GM12874 (cell line): ENCODE data around the gene MFRP.

Experiments
- TF ChIP-seq, protein P1 (sequence below): IDR thresholded peaks from 2 replicates; pipeline ENCODE4 v1.5.1; 2011; ENCODE audit warnings: low read depth, mild to moderate bottlenecking, control low read depth, low read length, moderate library complexity; ENCODE audit not compliant: insufficient read depth

The MFRP gene

DNA sequence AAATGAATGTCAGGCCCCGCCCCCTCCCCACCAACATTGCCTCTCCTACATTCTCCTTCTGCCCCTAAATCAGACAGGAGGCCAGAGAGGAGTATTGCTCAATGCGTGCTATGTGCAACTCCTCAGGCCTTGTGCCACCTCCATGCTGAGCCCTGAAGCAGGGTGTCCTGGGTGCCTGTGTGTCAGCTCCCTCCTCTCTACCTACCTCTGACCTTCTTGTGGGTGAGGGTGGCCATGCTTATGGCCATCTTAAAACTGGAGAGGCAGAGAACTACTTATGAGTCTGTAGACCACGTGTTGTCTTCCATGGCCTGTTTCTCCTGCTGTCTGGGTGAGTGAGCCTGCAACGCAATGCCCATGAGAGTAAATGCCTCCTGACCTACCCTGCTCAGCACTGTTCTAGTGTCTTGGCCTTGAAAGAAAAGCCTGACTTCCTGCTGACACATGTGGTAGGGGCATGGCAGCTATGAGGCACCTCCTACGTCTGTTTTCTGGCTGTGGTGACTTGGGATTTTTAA is 40.1 kb downstream of the MFRP start:
- TF ChIP-seq, protein P1, sequence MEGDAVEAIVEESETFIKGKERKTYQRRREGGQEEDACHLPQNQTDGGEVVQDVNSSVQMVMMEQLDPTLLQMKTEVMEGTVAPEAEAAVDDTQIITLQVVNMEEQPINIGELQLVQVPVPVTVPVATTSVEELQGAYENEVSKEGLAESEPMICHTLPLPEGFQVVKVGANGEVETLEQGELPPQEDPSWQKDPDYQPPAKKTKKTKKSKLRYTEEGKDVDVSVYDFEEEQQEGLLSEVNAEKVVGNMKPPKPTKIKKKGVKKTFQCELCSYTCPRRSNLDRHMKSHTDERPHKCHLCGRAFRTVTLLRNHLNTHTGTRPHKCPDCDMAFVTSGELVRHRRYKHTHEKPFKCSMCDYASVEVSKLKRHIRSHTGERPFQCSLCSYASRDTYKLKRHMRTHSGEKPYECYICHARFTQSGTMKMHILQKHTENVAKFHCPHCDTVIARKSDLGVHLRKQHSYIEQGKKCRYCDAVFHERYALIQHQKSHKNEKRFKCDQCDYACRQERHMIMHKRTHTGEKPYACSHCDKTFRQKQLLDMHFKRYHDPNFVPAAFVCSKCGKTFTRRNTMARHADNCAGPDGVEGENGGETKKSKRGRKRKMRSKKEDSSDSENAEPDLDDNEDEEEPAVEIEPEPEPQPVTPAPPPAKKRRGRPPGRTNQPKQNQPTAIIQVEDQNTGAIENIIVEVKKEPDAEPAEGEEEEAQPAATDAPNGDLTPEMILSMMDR, result no peak

DNA sequence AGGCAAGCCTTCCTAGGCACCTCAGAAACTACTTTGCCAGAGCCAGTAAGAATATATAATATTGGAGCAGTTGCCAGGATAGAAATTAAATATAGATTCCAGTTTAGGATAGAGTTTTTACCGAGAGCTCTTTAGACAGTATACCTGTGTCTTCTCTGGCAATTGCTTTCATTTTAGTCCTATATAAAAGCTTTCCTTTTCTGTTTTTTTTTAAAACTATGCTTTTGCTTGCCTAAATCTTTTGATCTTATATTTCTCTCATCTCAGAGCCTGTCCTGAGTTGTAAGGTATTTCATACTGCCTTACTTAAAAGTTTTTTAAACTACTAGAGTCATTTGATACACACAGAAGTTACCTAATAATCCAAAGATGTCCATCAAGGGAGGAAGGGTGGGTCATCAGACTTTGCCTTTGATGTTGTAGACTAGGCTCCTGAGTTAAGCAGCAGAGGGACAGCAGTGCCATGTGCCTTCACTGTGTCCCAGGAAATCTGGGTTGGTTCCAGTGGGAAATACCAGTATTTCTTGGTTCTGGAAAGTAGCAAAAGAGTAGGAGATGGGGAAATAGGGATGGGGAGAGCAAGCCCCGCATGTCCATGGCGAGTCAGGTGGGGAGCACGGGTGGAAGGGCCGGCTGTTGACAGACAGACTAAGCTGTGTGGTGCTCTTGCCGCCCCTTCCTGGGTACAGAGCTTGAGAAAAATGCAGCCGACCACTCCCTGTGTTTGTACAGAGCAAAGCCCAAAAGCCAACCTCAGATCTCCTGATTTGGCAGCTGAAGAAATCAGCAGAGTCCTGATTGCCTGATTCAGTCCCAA is 40.7 kb downstream of the MFRP start:
- TF ChIP-seq, protein P1, result no peak

DNA sequence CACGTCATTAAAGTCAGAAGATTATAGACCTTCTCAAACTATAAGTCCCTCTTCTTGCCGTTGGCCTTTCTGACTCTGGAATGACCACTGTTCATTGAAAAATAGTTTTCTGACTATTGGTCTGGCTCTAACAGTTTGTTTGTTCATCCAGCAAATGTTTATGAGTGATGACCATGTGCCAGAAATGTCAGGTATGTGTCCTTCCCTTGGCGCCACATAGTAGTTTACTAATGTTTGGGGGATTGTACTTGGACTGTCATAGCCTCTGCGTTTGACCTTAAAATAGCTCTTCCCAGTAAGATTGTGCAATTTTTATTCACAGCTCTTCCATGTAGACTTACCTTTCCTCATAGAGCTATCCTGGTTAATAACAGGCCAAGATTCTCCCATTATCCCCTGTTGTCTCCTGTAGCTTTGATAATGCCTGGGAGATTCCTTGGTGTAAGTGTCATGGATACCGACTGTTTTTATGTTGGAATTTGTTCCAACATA is 43.2 kb downstream of the MFRP start:
- TF ChIP-seq, protein P1, result no peak

DNA sequence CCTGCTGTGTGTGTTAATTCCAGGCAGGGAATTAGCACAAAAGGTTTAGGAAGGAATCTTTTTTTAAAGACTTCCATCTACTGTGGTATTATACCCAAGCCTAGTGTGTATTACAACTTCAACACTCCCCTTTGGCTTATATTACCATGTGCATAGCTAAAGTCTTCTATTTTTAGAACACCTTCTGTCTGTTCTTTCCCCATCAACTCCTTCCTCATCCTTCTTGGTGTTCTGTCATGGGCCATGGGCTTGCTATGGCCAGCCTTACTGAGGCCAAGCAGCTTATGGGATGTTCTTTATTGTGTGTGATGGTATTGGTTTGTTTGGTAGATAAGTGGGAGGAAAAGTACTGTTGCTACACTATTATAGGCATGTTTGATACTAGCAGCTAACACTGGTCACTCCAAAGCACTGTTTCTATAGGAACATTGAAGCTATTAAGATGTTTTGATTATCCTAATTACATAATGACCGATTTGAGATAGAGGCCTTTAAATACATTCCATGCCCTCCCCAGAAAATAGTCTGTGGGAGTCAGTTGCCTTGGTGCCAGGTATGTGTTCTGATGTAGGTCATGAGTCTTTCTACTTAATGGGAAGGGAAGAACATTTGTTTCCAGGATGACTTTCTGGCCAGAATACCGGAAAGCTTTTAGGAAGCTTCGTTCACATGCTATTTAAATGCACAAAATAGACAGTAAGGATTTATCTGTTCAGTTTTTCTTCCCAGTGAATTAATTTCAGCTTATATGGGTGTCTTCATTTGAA is 46.1 kb downstream of the MFRP start:
- TF ChIP-seq, protein P1, result no peak

DNA sequence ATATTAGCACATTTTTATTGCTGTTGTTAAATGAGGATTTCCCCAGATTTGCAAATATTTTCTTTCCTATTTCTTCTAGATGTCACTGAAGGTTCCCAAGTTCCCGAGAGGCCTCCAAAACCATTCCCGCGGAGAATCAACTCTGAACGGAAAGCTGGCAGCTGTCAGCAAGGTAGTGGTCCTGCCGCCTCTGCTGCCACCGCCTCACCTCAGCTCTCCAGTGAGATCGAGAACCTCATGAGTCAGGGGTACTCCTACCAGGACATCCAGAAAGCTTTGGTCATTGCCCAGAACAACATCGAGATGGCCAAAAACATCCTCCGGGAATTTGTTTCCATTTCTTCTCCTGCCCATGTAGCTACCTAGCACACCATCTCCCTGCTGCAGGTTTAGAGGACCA is 47.1 kb downstream of the MFRP start:
- TF ChIP-seq, protein P1, result no peak

DNA sequence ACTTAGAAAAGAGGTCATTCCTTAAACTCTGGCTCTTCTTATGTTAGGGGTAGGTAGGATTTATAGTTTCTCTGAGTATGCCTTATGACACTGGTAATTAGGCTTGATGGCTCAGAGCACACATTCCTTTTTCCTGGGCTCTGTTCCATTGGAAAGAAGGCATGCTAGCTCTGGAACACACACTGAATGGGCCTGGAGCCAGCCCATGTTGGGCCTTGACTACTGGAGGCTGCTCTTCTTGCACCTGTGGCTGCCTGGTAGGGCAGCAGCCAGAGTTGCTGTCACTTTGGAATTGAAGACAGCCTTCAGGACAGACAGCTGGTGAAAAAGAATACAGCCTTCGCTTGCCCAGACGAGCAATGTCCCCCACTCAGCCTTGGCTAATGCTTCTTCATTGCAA is 47.8 kb downstream of the MFRP start:
- TF ChIP-seq, protein P1, result no peak

DNA sequence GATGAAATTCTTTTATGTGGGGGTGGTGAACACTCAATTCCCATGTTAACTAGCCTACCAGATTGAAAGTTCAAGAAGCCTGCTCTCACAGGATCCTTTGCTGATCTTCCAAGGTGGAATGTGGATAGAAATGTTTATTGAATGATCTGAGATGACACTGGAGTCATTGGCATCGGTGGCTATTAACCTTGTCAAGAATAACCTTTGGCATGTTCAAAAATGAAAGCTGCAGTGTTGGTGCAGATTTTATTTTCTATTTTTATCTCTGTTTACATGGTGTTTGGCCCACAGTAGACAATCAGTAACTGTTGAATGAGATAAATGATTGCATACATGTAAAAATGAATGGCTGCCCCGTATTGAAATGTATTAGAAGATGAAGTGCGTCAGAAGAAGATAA is 48.6 kb downstream of the MFRP start:
- TF ChIP-seq, protein P1, result no peak
